Esophagus squamous epithelium (tissue), 5 donors: Measurements from ENCODE around the gene ITGA11. TPM values are rescaled to one million over a fixed set of nuclear protein-coding genes. Genes with fewer than 3 reads are reported as not detected.

Experiments used
- DNase-seq: peaks from one replicate; lab custom pipeline; 2025; lab: John Stamatoyannopoulos, UW
- H3K27ac ChIP-seq, 4 donors: fragments of 200-600 bp; sonication (generic); one replicate each; pipeline ENCODE4 v1.5.1; 2016 to 2019; ENCODE audit warnings: mild to moderate bottlenecking in 1 of 4
- H3K27me3 ChIP-seq, 4 donors: fragments of 200-600 bp; sonication (generic); 1 replicate in 3 of 4; 2 replicates in 1 of 4; pipeline versions ENCODE4 v1.5.1 to v1.6.0; 2017 to 2021; ENCODE audit warnings: antibody characterized with exemption in 1 of 4
- H3K36me3 ChIP-seq, 3 donors: fragments of 200-600 bp; sonication (generic); one replicate each; pipeline ENCODE4 v1.5.1; 2016 to 2019
- H3K4me1 ChIP-seq, 3 donors: fragments of 200-600 bp; sonication (generic); one replicate each; pipeline ENCODE4 v1.5.1; 2017 to 2019
- H3K4me3 ChIP-seq, 4 donors: fragments of 200-600 bp; sonication (generic); 1 replicate in 3 of 4; 2 replicates in 1 of 4; pipeline ENCODE4 v1.5.1; 2016 to 2019; ENCODE audit warnings: mild to moderate bottlenecking in 2 of 4, moderate library complexity in 1 of 4
- H3K9me3 ChIP-seq, 3 donors: fragments of 200-600 bp; sonication (generic); one replicate each; pipeline ENCODE4 v1.5.1; 2016 to 2019
- POLR2A ChIP-seq, 4 donors: fragments of 450-650 bp; IDR thresholded peaks; one replicate each; pipeline ENCODE4 v1.6.1; 2017; ENCODE audit warnings: antibody characterized with exemption in 4 of 4, mild to moderate bottlenecking in 4 of 4, moderate library complexity in 3 of 4
- WGBS, 2 donors: methylation state at CpG; one replicate each; pipeline ENCODE4 v1.1.5; 2018; 5-methylcytosine and 5-hydroxymethylcytosine counted together
- intact Hi-C: fragments of 100-400 bp; cut with DNase I; formaldehyde crosslinking; loops from one replicate; pipeline ENCODE4 v1.15.0; 2022
- total RNA-seq, 4 donors: library from RNA; depleted of rRNA; stranded (reverse); fragments of >200 nt; gene quantifications; one replicate each; pipeline ENCODE4 v1.1.0, GENCODE V29; 2016
- TF ChIP-seq, protein P1 (sequence below), 6 experiments: fragments of 450-650 bp in 4 of 6; fragments of 200-600 bp in 2 of 6; sonication (generic) in 2 of 6; IDR thresholded peaks; one replicate each; pipeline ENCODE4 v1.5.1; 2016 to 2019; ENCODE audit warnings: antibody characterized with exemption in 6 of 6, mild to moderate bottlenecking in 4 of 6, moderate library complexity in 4 of 6
- donor health status: DM: yes; HTN: yes; CAD: no.

The ITGA11 gene
- total RNA-seq, 4 donors from 2014 or later: 0.19 to 2.9 (median 0.81) TPM

- intact Hi-C loops: no loop called here
- no peak overlapping the region for H3K4me3 ChIP-seq
- peaks cover 0 to 7% (median 0%) of the 10 kb centered on the region in 4 donors for H3K27me3 ChIP-seq
- H3K4me1 ChIP-seq: no peaks in the 10 kb centered on the region
- H3K27ac ChIP-seq: no peak overlapping the region
- no peaks in the 10 kb centered on the region for H3K36me3 ChIP-seq
- TF ChIP-seq, protein P1, sequence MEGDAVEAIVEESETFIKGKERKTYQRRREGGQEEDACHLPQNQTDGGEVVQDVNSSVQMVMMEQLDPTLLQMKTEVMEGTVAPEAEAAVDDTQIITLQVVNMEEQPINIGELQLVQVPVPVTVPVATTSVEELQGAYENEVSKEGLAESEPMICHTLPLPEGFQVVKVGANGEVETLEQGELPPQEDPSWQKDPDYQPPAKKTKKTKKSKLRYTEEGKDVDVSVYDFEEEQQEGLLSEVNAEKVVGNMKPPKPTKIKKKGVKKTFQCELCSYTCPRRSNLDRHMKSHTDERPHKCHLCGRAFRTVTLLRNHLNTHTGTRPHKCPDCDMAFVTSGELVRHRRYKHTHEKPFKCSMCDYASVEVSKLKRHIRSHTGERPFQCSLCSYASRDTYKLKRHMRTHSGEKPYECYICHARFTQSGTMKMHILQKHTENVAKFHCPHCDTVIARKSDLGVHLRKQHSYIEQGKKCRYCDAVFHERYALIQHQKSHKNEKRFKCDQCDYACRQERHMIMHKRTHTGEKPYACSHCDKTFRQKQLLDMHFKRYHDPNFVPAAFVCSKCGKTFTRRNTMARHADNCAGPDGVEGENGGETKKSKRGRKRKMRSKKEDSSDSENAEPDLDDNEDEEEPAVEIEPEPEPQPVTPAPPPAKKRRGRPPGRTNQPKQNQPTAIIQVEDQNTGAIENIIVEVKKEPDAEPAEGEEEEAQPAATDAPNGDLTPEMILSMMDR (IDR thresholded peaks at IDR 0.05): no peak
- TF ChIP-seq POLR2A (IDR thresholded peaks at IDR 0.05): no peak
- DNase-seq: no peak
- 73 to 75% methylated on average over 11 to 12 of the region's 12 CpGs for WGBS, 2 donors
- no peaks in the 10 kb centered on the region for H3K9me3 ChIP-seq
Observed at GRCh38 chr15:68404056-68404798, 27.7 kb downstream of the ITGA11 start.

GRCh38 chr15:68403161-68403941, 28.6 kb downstream of the ITGA11 start:
- no peak overlapping the region for H3K4me3 ChIP-seq
- no peaks in the 10 kb centered on the region for H3K36me3 ChIP-seq
- intact Hi-C loops: no loop called here
- H3K4me1 ChIP-seq: no peaks in the 10 kb centered on the region
- peaks cover 0 to 7% (median 0%) of the 10 kb centered on the region in 4 donors for H3K27me3 ChIP-seq
- no peak overlapping the region for H3K27ac ChIP-seq
- TF ChIP-seq, protein P1 (IDR thresholded peaks at IDR 0.05): no peak
- TF ChIP-seq POLR2A (IDR thresholded peaks at IDR 0.05): no peak
- no peak for DNase-seq
- 75 to 81% methylated on average over 6 to 8 of the region's 8 CpGs for WGBS, 2 donors
- no peaks in the 10 kb centered on the region for H3K9me3 ChIP-seq

- Histone ChIP-seq H3K27me3 (peaks cover 0 to under 1% (median 0%) of the 10 kb centered on the region in 4 donors), H3K27ac (no peak overlapping the region), H3K4me1 (no peaks in the 10 kb centered on the region), H3K36me3 (no peaks in the 10 kb centered on the region), H3K4me3 (no peak overlapping the region), H3K9me3 (no peaks in the 10 kb centered on the region)
- no peak for TF ChIP-seq POLR2A (IDR thresholded peaks at IDR 0.05)
- TF ChIP-seq, protein P1 (IDR thresholded peaks at IDR 0.05): no peak
- no peak for DNase-seq
- intact Hi-C loops: no loop called here
- 92 to 95% methylated on average over 4 to 8 of the region's 9 CpGs for WGBS, 2 donors
Observed at GRCh38 chr15:68402432-68403160, 29.4 kb downstream of the ITGA11 start.

DNA sequence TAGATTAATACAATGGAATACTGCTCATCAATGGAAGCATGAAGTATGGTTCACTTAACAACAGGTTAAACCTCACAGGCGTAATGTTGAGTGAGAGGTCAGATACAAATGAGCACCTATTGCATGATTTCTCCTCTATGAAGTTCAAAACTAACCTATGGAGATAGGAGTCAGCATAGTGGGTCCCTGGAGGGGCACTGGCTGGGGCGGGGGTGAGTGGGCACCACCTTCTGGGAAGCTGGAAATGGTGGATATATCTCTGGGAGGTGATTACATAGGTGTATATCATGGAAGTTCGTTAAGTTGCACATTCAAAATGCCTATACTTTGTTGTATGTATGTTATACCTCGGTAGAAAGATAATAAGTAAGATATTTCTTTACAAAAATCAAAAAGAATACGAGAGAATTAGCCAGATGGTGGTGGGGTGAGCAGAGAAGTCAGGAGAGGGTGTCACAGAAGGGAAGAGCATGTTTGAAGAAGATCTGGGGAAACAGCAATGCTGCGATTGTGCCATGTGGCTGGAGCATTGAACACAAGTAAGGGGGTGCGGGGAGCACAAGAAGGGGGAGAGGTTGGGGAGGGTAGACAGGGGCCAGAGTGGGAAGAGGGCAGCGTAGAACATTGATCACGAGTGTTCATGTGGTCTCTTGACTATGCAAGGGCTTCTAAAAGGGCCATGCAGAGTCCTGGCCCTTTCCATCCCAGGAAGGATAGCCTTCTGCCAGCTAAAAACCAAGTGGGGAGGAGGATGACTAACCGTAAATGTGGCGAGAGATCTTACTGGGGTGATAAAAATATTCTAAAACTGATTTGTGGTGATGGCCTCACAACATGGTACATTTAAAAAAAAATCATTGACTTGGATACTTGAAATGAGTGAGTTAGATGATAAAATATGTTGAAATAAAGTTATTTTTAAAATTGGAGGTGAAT, 30.2 kb downstream of the ITGA11 start:
- H3K4me3 ChIP-seq: no peak overlapping the region
- no peak overlapping the region for H3K27ac ChIP-seq
- no peaks in the 10 kb centered on the region for H3K9me3 ChIP-seq
- TF ChIP-seq, protein P1 (IDR thresholded peaks at IDR 0.05): no peak
- no peak for TF ChIP-seq POLR2A (IDR thresholded peaks at IDR 0.05)
- no peaks in the 10 kb centered on the region for H3K36me3 ChIP-seq
- H3K27me3 ChIP-seq: no peaks in the 10 kb centered on the region
- H3K4me1 ChIP-seq: no peaks in the 10 kb centered on the region
- DNase-seq: no peak
- 78 to 79% methylated on average over 10 of the region's 11 CpGs for WGBS, 2 donors
- intact Hi-C loops: no loop called here
